Amygdala (tissue), 56 donors: ENCODE results near the gene SPAST.
"Not testable (repeated sequence)": the region's sequence is repeated elsewhere in the genome, so short reads cannot be mapped to it uniquely, and the experiment has no call there.

ENCODE experiments used
- DNase-seq, 56 donors: peaks; one replicate each; lab custom pipeline; 2025; lab: John Stamatoyannopoulos, UW

Gene SPAST, protein sequence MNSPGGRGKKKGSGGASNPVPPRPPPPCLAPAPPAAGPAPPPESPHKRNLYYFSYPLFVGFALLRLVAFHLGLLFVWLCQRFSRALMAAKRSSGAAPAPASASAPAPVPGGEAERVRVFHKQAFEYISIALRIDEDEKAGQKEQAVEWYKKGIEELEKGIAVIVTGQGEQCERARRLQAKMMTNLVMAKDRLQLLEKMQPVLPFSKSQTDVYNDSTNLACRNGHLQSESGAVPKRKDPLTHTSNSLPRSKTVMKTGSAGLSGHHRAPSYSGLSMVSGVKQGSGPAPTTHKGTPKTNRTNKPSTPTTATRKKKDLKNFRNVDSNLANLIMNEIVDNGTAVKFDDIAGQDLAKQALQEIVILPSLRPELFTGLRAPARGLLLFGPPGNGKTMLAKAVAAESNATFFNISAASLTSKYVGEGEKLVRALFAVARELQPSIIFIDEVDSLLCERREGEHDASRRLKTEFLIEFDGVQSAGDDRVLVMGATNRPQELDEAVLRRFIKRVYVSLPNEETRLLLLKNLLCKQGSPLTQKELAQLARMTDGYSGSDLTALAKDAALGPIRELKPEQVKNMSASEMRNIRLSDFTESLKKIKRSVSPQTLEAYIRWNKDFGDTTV

DNA sequence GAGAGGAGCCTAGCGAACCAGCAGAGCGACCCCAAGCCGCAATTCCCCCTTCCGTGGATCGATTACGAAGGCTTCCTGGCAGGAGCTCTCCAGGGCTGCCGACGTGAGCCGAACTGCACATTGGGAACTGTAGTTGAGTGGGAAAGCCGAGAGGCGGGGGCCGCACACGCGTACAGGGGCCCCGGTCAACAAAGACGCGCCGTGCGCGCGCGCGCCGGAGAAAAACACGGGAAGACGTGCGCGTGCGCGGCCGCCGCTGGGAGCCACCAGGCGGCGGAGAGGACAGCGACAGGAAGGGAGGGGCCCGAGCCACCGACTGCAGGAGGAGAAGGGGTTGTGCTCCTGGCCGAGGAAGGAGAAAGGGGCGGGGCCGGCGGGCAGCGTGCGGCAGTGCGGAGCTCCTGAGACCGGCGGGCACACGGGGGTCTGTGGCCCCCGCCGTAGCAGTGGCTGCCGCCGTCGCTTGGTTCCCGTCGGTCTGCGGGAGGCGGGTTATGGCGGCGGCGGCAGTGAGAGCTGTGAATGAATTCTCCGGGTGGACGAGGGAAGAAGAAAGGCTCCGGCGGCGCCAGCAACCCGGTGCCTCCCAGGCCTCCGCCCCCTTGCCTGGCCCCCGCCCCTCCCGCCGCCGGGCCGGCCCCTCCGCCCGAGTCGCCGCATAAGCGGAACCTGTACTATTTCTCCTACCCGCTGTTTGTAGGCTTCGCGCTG lies at the start of gene SPAST:
TSS of gene SPAST (plus strand) at position 247 of the 711 bp plus-strand sequence. CDS start at position 523, 276 bp downstream.
- peak; percentile 45 to 98 (median 94) for DNase-seq

DNA sequence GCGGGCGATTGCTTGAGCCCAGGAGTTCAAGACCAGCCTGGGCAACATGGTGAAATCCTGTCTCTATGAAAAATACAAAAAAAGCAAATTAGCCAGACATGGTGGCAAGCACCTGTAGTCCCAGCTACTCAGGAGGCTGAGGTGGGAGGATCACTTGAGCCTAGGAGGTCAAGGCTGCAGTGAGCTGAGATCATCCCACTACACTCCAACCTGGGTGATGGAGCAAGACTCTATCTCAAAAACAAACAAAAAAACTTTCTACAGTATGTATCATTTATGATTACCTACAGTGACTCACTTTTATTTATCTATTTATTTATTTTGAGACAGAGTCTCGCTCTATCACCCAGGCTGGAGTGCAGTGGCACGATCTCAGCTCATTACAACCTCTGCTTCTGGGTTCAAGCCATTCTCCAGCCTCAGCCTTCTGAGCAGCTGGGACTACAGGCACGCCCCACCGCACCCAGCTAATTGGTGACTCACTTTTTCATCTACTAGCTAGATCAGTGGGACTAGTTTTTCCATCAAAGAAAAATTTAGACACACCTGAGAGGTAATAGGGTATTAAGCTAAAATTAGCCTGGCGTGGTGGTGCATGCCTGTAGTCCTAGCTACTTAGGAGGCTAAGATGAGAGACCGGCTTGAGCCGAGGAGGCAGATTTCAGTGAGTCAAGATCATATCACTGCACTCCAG lies 44.4 kb upstream of the SPAST start:
- not testable (repeated sequence) for DNase-seq

GRCh38 chr2:32034198-32034887 lies 29.0 kb upstream of the SPAST start:
- DNase-seq, result not testable (repeated sequence)

- DNase-seq, result peak; percentile 52 to 95 (median 85)
These were observed 23.7 kb upstream of the SPAST start, which contains the start of gene DPY30 for GRCh38 chr2:32039447-32040219. Gene DPY30 (minus strand): TSS chr2:32039805. CDS start chr2:32039456, 349 bp downstream.

DNA sequence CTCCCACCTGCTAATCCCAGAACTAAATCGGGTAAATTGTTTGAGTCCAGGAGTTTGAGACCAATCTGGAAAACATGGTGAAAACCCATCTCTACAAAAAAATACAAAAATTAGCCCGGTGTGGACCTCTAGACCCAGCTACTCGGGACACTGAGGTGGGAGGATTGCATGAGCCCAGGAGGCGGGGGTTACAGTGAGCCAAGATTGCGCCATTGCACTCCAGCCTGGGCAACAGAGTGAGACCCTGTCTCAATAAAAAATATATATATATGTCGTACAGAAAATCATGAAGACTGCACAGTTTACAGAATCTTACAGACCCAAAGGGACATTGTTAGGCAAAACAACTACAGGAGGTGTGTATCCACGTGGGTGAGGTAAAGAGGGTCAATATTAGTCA lies 19.8 kb upstream of the SPAST start:
- DNase-seq, result no peak

DNA sequence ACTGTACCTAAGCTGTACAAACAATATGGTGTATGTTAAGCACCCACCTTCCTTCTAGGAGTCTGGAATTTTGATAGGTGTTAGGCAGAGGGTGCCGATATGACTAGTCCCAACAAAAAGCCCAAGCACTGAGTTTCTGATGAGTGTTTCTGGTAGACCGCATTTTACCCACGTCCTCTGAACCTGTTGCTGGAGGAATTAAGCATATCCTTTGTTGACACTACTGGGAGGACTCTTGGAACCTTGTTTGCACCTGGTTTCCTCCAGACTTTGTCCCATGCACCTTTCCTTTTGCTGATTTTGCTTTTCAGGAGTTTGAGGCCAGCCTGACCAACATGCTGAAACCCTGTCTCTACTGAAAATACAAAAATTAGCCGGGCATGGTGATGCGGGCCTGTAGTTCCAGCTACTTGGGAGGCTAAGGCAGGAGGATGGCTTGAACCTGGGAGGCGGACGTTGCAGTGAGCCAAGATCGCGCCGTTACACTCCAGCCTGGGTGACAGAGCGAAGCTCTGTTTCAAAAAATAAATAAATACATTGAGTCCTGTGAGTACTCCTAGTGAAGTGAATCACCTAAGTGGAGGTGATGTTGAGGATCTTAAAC lies 11.4 kb upstream of the SPAST start:
- no peak for DNase-seq

GRCh38 chr2:32054583-32054982 lies 8.8 kb upstream of the SPAST start:
- DNase-seq, result not testable (repeated sequence)

DNA sequence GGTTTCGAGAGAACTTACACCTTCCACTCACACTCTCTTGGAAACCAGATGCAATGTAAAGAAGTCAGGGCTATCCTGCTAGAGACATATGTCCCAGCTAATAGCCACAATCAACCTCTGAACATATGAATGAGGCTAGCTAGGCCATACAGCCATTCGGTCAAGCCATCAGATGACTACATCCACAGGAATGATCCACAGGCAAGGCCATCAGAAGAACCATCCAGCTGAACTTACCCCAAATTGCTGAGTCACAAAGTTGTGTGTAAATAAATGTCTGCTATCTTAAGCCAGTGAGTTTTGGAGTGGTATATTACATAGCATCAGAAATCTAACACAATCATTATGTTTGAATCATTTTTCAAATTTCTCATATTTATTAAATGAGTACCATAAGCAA lies 5.2 kb upstream of the SPAST start:
- DNase-seq, result no peak

DNA sequence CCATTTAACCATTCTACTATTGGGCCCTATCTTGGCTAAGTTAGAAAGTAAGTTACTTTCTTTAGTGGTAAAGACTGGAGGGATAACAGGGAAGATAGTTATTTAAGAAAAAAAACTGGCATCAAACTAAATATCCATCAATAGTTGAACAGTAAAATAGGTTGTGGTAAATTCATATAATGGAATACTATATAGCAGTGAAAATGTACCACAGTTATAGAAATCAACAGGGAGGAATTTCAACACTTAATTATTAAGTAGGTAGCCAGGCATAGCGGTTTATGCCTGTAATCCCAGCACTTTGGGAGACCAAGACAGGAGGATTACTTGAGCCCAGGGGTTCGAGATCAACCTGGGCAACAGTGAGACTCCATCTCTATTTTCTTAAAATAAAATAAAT lies 3.1 kb upstream of the SPAST start:
- no peak for DNase-seq

DNA sequence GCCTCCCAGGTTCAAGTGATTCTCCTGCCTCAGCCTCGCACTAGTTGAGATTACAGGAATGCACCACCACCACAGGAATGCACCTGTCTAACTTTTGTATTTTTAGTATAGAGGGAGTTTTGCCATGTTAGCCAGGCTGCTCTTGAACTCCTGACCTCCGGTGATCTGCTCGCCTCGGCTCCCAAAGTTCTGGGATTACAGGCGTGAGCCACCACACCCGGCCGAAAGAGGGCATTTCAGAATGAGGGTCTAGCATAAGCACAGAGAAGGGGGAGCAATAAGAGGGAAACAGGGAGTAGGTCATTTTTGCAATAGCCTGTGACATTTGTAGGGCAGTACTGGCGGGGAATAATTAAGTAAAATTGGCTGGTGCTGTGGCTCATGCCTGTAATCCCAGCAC lies 1.9 kb upstream of the SPAST start:
- DNase-seq, result no peak

DNA sequence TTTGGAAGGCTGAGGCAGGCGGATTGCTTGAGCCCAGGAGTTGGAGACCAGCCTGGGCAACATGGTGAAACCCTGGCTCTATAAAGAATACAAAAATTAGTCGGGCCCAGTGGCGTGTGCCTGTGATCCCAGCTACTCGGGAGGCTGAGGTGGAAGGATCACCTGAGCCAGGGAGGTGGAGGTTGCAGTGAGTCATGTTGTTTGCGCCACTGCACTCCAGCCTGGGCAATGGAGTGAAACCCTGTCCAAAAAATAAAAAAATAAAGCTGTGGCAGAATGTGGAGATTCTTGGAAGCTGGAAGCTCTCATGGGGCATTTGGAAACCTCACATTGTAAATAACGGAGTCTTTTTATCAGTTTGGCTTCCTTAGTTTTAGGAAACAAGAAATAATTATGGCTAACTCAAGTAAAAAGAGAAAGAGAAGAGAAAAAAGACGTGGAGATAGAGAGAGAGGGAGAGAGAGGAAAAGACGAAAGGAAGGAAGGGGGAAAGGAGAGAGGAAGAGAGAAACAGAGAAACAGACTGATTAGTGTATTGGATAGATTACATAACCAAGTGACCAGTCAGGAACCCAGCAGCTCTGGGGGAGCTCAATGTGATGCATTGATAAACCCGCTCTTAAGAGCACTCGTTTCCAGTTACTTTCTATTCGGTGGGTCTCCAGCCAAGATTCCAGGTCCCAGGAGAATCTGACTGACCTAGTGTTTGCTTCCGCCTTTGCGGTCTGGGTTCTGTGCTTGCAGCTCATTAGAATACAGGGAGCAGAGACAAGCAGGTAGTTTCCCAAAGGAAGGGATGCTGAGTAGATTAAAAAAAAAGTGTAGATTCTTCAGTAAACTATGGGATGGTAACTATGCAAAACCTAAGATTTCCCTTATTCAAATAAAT lies 1.1 kb upstream of the SPAST start:
- peak in 17 of 56 donors; percentile 2 to 29 (median 6) for DNase-seq

DNA sequence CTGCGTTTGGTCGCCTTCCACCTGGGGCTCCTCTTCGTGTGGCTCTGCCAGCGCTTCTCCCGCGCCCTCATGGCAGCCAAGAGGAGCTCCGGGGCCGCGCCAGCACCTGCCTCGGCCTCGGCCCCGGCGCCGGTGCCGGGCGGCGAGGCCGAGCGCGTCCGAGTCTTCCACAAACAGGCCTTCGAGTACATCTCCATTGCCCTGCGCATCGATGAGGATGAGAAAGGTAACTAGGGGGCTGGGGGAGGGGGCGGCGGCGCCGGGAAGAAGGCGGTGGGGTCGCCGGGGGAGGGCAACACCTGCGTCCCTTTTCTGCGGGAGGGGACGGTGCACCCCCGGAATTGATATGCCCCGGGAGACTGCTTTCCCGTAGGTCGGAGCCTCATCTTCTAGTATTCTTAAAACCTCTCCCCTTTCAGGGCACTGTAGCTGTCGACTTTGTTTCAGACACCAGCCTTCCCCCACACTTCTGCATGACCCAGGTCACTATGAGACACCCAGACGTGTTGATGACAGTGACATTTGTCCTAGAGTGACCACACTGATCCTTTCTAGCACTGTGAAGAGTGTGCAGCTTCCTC lies 755 bp downstream of the SPAST start:
- DNase-seq, result peak in 13 of 56 donors; percentile 7 to 41 (median 28)

- DNase-seq, result no peak
These were observed 1.4 kb downstream of the SPAST start for GRCh38 chr2:32064713-32065112.

DNA sequence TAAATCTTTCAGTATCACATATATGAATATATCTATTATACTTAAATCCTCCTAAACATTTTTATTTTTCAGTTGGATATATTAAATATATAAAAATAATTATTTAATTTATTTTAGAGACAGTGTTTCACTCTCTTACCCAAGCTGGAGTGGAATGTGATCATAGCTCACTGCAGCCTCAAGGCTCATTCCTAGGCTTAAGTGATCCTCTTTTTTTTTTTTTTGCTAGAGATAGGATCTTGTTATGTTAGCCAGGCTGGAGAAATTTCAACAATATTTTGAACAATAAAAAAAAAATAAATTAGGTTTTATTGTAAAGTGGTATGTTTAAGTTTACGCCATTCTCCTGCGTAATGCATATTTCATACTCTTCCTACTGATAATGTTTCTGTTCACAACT lies 4.2 kb downstream of the SPAST start:
- no peak for DNase-seq

GRCh38 chr2:32074134-32074506 lies 10.8 kb downstream of the SPAST start:
- DNase-seq, result no peak

DNA sequence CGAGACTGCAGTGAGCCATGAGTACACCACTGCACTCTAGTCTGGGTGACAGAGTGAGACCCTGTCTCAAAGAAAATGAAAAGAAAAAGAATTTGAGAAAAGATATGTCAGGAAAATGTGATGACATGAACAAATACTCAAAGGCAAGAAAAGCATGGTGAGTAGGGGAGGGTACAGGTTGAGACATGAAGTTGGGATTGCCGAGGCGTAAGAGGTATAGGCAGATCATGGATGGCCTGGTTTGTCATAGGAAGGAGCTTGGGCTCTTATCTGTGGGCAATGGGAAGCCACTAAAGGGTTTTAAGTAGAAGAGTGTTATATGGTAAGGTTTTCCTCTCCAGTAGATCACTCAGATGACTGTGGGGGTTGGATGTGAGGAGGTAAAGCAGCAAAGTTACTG lies 32.3 kb downstream of the SPAST start:
- DNase-seq, result no peak

- no peak for DNase-seq
These were observed 44.8 kb downstream of the SPAST start for GRCh38 chr2:32108111-32108510.
